Hematopoietic multipotent progenitor cell treated with erythropoietin and hydrocortisone succinate and interleukin-3 and kit ligand, for 6 days (in vitro differentiated cells): ENCODE results near the gene BACH2.
"Not testable (repeated sequence)": the region's sequence is repeated elsewhere in the genome, so short reads cannot be mapped to it uniquely, and the experiment has no call there.

Source experiments
- DNase-seq: peaks from one replicate; pipeline ENCODE4 v3.0.0-alpha.2; 2015

The BACH2 gene

DNA sequence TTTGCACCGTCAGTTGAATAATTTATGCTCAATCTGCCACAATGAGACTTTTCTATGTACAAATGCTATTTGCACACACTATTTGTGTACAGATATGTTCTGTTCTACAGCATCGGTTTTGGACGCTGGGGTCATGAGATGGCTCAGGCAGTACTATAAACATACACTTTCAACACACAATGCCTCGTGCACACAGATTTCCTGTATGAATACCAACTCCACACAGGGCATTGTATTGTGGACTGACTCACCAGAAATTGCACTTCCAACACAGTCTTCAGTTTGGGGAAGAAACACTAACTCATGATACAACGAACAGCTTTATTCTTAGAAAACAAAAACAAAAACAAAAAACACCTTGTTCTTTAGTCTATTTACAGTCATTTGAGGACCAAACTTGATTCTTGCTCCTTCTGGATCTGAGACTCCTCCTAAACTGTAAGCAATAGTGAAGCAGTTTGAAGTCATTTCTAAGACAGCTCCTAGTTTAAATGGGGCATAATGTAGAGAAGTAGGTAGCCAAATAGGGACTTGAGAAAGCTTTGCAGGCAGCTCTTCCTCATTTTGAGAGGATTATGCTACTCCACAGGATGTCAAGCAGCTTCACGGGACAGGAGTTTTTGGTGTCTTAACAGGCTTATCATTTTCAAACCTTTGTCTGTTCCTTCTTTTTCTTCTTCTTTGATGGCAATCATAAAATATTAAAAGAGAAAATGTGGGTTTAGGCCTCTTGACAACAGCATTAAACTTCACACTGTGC, 368.7 kb downstream of the BACH2 start:
- DNase-seq: peak; percentile 19

DNA sequence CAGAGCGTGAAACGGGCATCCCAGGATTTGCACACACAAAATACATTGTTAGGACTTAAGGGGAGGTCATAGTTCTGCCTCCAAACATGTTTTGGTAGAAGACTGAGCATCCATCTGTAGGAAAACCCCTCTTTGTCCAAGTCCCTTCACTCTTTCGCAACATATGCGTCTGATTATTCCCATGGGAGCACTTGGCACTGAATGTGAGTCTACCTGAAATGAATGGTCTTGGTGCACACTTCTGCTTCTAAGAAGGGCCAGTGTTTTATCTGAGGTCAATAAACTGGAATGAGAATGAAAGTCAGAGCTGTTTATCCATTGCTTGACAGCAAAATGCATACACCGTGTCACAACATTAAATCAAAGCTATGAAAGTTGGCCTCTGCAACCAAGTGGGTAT, 369.4 kb downstream of the BACH2 start:
- DNase-seq: no peak

DNA sequence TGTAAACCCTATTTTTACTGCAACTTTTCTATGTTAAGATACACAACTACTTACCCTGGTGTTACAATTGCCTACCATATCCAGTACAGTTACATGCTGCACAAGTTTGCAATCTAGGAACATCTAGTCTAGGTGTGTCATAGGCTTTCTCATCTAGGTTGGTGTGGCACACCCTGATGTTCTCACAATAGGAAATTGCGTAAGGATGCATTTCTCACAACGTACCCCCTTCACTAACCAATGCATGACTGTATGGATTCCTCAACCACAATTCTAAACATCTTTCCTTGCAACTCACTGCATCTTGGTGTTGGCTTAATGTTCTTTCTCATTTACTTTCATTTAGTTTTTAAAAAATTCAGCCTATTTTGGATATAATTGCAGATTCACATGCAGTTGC, 370.8 kb downstream of the BACH2 start:
- DNase-seq: peak; percentile 17

DNA sequence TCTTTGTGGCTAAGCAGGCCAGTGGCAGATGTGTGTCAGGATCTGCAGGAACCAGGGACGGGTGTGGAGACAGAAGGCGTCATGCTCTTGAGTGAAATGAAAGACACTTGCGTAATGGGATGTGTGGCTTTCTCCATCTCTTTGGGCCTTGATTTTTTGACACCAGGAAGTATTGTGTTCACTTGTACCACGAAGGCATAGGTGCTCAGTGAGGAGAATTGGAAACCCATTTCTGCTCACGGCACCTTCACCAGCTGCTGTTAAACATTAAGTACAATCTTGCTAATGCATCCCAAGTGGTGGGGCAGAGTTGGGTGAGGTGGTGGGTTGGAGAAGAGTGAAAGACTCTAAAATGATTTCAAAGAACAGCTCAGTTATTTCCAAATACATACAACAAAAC, 372.4 kb downstream of the BACH2 start:
- no peak for DNase-seq

DNA sequence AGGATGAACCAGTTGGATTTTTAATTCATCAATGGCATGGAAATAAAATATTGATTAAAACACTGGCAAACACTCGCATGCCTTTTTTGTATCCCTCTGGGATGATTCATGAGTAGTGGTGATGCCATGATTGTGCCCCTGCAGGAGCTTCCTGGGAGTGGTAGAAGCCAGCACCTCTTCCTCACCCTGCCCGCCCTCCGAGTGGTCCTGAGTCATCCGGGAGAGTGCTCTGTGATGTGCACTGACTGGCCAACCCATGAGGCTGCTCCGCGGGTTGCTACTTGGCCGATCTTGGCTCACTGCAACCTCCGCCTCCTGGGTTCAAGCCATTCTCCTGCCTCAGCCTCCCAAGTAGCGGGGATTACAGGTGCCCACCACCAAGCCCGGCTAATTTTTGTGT, 375.0 kb downstream of the BACH2 start:
- DNase-seq: no peak

DNA sequence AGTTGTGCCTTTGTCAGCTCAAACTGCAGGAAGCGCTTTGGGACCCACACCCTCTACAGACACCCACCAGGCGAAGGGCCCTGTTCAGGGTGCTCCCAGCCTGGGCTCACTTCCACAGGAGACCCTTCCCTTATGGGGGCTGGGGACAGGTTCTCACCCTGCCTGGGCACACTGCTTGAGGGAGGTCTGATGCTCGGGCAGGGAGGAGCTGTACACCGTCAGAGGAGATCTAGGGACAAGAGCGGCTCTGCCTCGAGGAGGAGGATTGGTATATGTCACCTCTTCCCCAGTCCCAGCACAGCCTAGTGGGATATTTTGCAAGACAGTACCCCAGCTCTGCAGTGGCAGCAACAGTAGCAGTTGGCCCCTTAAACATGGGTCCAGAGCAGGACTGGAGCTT, 375.4 kb downstream of the BACH2 start:
- no peak for DNase-seq

DNA sequence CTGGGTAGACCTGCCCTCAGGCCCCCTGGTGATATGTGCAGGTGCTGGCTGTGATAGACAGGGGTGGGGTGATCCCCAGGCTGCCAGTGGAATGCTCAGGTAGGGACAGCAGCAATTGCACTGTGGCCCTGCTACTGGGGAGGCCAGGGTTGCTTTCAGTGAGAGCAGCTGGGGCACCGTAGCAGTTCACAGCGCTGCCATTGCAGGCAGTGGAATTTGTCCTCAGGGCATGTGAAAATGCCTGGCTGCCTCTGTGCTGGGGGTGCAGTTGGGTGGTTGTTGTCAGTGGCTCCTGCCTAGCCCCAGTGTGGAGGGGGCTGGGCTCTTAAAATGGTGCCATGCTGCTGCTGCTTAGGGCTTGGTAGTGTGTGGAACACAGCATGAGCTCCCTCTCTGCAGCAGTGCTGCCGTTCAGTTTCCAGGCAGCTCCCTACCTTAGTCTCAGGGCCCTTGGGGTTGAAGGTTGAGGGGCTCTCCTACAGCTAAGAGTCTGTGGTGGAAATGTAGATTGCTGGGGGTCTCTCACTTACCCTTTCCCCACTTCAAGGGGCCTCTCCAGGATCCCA, 378.8 kb downstream of the BACH2 start:
- no peak for DNase-seq

DNA sequence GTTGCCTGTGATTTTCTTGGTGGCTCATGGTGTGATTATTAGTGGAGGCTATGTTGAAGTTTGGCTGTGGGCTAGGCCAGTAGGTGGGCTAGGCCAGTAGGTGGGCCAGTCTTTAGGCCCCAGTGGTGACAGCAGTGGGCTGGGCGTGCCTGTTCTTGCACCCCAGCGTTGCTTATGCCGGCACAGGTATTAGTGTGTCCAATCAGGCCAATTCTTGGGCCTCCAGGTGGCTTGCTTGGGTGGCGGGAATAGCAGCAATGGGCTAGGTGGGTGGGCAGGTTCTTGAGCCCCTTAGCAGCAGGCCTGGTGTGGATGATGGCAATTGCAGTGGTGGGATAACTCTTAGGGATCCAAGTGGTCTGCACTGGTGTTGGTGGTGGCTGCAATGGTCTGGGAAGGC, 379.4 kb downstream of the BACH2 start:
- DNase-seq: no peak

DNA sequence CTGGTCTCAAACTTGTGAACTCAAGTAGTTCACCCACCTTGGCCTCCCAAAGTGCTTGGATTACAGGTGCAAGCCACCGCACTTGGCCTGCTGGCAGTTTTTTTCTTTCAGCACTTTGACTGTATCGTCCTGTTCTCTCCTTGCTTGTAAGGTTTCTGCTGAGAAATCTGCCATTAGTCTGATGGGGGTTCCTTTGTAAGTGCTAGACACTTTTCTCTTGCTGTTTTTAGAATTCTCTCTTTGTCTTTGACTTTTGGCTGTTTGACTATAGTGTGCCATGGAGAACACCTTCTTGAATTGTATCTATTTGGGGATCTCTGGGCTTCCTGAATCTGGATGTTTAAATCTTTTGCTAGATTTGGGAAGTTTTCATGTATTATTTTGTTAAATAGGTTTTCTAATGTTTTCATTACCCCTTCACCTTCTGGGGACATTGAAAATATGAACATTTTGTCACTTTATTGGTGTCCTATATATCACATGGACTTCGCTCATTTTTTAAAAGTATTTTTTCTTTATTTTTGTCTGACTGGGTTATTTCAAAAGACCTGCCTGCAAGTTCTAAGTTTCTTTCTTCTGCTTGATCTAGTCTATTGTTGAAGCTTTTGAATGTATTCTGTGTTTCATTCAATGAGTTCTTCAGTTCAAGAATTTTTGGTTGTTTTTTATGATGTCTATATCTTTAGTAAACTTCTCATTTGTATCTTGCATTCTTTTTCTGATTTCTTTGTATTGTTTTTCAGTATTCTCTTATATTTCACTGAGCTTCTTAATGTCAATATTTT, 380.3 kb downstream of the BACH2 start:
- DNase-seq: no peak

DNA sequence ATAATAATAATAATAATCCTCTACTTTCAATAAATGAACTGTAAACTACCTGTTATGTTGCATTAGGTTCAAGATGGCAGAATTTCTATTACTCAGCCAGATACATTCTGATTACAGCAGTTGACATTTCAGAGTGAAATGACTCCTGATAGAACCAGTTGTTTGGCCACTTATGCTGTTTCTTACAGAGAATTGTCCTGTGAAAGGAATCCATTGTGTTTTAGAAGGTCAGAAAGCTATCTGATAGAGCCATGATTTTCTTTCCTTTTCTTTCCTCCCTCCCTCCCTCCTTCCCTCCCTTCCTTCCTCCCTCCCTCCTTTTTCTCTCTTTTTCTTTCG, 385.8 kb downstream of the BACH2 start:
- no peak for DNase-seq

DNA sequence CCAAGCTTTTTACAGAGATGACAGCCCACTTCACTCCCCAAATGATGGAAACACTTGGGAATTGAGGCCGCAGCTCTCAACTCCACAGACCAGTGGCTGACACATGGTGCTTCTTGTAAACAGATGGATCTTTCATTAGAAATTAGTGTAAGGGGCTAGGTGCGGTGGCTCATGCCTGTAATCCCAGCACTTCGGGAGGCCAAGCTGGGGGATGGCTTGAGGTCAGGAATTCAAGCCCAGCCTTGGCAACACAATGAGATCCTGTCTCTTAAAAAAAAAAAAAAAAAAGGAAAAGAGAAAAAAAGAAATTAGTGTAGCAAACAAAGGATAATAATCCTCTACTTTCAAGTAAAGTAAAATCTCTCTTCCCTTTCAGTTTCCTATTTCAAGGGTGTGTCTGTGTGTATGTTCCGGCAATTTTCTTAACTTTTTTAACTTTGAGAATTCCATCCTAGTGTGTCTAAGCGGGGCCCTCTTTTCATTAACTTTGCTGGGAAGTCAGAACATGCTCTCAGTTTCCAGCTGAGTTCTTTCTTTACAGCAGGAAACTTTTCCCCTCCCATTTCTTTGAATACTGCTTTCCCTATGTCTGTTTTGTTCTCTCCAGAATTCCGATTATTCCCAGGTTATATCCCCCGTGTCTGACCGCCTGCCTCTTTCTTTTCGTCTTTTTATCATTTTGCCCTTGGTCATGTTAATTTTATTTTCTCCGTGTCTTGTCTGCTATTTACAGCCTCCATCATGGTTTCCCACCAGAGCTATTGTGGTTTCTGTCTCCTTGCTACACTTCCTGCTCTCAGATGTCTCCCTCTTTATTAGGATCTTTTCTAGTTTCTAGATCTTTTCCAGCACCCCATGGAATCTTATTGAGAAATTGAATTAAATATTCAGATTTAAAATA, 386.4 kb downstream of the BACH2 start:
- DNase-seq: not testable (repeated sequence)

DNA sequence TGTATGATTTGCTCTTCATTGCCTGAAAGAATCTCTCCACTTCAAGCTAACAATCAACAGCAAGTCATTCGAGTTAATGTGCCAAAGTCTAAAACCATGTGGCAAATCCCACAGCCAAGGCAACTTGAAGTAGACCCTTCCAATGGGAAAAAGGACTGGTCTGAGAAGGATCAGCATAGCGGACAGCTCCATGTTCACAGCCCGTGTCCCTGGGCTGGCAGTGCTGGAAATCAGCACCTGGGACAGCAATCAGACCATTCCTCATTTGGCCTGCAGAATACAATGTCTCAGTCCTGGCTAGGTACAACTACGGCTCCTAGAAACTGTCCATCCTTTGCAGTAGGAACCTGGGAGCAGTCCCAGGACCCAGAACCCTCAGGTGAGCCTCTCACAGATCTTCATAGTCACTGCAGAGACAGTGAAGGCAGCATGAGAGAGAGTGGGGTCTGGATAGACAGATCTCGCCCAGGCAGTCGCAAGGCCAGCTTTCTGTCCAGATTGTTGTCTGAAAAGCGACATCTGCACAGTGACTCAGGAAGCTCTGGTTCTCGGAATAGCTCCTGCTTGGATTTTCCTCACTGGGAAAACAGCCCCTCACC, 401.3 kb downstream of the BACH2 start:
- peak; percentile 69 for DNase-seq

DNA sequence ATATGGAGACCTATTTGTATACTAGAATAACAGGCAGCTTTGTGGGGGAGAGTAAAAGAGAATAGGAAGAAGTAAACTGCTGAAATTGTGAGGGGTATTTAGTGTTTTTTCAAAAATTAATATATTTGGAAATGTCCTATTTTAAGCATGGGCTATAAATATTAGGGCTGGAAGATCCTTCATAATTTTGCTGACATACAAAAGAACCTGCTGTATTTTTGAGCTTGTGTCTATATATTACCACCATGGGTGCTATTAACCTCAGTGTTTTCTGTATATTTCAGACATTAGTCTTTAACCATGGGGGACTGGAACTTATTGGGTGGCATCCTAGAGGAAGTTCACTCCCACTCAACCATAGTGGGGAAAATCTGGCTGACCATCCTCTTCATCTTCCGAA, 402.5 kb downstream of the BACH2 start, which contains the start of gene GJA10:
Gene GJA10, plus strand, starts transcription at position 301 of the 400 bp plus-strand sequence. Its CDS starts 0 bp downstream, at position 301.
- DNase-seq: no peak

DNA sequence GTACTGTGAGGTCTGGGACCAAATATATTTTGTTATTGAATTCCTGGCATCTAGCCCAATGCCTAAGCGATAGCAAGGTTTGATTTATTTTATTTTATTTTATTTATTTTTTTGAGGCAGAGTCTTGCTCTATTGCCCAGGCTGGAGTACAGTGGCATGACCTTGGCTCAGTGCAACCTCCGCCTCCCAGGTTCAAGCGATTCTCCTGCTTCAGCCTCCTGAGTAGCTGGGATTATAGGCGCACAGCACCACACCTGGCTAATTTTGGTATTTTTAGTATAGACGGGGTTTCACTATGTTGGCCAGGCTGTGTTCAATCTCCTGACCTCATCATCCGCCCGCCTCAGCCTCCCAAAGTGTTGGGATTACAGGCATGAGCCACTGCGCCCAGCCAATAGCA, 404.1 kb downstream of the BACH2 start:
- DNase-seq: not testable (repeated sequence)

DNA sequence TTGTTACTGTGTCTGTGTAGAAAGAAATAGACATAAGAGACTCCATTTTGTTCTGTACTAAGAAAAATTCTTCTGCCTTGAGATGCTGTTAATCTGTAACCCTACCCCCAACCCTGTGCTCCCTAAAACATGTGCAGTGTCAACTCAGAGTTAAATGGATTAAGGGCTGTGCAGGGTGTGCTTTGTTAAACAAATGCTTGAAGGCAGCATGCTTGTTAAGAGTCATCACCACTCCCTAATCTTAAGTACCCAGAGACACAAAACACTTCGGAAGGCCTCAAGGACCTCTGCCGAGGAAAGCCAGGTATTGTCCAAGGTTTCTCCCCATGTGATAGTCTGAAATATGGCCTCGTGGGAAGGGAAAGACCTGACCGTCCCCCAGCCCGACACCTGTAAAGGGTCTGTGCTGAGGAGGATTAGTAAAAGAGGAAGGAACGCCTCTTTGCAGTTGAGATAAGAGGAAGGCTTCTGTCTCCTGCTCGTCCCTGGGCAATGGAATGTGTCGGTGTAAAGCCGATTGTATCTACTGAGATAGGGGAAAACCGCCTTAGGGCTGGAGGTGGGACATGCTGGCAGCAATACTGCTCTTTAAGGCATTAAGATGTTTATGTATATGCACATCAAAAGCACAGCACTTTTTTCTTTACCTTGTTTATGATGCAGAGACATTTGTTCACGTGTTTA, 405.7 kb downstream of the BACH2 start:
- not testable (repeated sequence) for DNase-seq

DNA sequence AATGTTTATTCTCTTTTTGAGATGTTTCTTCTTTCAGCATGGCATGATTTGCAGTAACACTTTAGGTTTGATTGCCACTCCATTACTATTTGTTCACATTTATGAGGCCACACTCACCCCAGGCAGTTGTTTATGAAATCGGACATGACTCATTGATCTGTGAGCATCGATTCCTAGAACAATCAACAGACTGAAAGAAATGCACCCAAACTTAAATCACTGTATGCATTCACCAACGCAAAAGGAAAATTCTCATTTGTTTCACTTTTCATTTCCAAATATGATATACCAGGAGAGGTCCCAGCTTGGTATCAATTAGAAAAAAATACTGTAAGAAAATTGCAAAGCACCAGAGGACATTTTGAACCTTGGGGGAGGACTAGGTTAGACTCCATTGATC, 407.8 kb downstream of the BACH2 start:
- no peak for DNase-seq

DNA sequence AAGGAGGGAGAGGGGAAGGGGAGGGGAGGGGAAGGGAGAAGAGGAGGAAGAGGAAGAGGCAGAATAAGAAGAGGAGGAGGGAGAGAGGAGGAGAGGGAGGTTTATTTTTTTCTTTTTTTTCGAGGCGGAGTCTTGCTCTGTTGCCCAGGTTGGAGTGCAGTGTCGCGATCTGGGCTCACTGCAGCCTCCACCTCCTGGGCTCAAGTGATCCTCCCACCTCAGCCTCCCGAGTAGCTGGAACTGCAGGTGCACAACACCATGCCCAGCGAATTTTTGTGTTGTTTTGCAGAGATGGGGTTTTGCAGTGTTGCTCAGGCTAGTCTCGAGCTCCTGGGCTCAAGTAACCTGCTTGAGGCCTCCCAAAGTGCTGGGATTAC, 408.5 kb downstream of the BACH2 start:
- DNase-seq: no peak

DNA sequence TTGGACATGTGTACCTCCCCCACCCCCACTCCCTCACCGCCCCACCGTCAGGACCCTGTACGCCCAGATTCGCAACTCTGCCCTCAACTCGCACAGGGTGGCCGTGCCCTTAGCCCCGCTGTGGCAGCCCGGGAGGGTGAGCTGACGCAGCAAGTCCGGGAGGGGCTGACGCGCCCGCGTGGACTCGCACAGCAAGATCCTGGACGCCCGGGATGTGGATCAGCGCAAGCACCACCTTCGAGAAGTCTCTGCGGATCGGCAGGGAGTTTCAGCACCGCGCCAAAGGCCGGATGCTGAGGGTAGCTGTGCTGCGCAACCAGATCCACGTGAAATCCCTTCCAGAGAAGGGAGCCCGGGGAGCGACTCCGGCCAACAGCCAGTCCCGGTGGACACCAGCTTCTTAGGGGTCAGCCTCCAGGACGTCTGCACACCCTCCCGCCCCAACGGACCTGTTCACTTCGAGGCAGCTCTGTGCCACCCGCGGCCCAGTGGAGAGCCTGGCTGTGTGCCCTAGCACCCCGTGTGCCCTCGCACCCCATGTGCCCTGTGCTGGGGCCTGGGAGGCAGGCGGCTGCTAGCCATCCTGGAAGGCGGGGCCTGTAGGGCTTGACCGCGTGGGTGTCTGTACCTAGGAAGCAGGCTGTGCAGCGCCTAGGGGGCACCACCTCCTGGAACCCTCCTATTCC, 409.0 kb downstream of the BACH2 start:
- no peak for DNase-seq

DNA sequence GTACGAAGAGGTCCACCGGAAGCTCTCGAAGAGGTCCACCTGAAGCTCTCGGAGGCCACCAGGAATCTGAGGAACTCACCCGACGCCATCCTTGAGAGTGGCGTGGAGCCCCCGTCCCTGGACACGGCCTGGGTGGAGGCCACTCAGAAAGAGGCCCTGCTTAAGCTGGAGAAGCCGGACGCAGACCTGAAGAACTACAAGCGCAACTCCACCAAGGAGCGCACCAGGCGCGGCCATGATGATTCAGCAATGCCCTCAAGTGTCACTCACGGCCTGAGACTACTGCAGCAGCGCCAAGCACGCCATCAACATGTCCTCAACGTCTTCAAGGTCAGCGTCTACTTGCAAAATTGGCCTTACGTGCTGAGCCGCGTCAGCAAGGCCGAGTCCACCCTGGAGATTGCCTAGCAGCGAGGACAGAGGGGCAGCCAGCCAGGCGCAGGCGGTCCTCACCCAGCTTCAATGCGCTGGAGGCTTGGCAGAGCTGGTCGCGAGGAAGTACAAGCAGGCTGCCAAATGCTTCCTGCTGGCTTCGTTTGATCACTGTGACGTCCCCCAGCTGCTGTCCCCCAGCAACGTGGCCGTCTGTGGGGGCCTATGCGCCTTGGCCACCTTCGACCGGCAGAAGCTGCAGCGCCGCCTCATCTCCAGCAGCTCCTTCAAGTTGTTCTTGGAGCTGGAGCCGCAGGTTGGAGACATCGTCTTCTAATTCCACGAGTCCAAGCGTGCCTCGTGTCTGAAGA, 410.1 kb downstream of the BACH2 start:
- no peak for DNase-seq
